ENCODE data around the gene MAP7D3.

MAP7D3 gene

DNA sequence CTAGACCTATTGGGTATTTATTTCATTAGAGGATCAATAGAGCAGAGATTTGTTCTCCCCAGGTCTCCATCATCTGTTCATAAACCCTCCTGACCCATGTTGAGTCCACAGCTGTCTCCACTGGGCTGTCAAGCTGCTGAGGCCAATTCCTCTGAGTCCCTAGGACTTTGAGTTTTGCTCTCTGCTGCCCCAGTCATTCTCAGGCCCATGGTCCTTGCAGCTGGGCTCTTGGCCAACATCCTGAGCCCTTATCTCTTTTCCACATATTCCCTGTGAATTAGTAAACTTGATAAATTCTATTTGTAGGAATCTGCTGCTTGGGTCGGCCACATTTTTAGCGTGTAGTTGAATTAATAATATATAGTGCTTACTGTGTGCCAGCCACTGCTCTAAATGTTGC, 62.0 kb downstream of the MAP7D3 start:
- no peaks in the 10 kb centered on the region for H3K27me3 ChIP-seq (replicated peaks; ENCODE audit: control insufficient read depth, insufficient read depth, low read length)
- H3K4me3 ChIP-seq (replicated peaks; ENCODE audit: low read depth, low read length), result no peak overlapping the region
- DNase-seq (ENCODE audit: extremely low read depth, insufficient read length), result no peak
- H3K36me3 ChIP-seq (ENCODE audit: control insufficient read depth, insufficient read depth, low read length), result no peaks in the 10 kb centered on the region
- TF ChIP-seq, protein P1, sequence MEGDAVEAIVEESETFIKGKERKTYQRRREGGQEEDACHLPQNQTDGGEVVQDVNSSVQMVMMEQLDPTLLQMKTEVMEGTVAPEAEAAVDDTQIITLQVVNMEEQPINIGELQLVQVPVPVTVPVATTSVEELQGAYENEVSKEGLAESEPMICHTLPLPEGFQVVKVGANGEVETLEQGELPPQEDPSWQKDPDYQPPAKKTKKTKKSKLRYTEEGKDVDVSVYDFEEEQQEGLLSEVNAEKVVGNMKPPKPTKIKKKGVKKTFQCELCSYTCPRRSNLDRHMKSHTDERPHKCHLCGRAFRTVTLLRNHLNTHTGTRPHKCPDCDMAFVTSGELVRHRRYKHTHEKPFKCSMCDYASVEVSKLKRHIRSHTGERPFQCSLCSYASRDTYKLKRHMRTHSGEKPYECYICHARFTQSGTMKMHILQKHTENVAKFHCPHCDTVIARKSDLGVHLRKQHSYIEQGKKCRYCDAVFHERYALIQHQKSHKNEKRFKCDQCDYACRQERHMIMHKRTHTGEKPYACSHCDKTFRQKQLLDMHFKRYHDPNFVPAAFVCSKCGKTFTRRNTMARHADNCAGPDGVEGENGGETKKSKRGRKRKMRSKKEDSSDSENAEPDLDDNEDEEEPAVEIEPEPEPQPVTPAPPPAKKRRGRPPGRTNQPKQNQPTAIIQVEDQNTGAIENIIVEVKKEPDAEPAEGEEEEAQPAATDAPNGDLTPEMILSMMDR (IDR thresholded peaks at IDR 0.05; ENCODE audit: insufficient read depth, low read length, poor library complexity, severe bottlenecking), result no peak

DNA sequence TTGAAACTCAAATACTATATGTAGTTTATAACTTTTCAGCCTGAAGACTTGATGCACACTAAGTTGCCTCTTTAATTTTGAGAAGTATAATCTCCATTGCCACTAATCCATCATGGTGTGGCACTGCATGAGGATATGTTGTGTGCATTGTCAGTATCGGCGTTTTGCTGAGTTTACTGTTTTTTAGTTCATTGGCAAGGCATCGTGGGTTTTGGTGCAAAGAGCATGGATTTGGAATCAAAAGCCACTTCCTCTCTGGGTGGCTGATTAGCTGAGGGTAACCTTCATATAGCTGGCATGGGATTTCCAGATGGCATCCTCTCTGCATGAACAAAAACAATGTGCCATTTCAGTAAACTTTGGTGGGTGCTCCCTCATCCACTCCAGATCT, 65.2 kb downstream of the MAP7D3 start:
- TF ChIP-seq, protein P1 (IDR thresholded peaks at IDR 0.05; ENCODE audit: insufficient read depth, low read length, poor library complexity, severe bottlenecking), result no peak
- Histone ChIP-seq H3K4me3 (replicated peaks; ENCODE audit: low read depth, low read length) (no peak overlapping the region), H3K27me3 (replicated peaks; ENCODE audit: control insufficient read depth, insufficient read depth, low read length) (no peaks in the 10 kb centered on the region), H3K36me3 (ENCODE audit: control insufficient read depth, insufficient read depth, low read length) (no peaks in the 10 kb centered on the region)
- no peak for DNase-seq (ENCODE audit: extremely low read depth, insufficient read length)

DNA sequence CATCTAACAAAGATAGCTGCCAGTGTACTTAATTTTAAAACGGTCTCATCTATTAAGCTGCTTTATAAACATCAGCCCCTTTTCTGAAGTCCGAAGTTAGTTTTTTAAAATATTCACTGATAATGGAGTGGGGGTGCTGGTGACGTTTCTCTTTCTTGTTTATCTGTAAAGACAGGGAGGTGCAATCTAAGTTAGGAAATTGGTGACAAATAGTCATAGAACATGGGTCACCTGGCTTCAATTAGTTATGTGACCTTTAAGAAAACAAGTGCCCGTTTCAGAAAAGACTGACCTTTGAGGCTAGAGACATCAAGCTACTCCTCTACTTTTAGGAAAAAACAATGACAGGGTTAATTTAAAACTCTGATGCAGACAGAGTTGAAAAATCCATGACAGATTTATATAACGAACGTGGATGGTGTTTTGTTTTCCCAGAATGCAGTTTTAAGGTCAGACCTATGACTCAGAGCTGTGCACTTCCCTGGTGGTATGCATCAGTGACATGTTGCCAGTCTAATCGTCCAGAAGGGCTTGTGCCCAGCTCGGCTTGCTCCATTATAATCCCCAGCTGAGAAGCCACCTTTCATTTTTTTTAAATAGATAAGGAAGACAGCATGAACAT, 65.7 kb downstream of the MAP7D3 start:
- DNase-seq (ENCODE audit: extremely low read depth, insufficient read length), result no peak
- H3K27me3 ChIP-seq (replicated peaks; ENCODE audit: control insufficient read depth, insufficient read depth, low read length), result no peaks in the 10 kb centered on the region

DNA sequence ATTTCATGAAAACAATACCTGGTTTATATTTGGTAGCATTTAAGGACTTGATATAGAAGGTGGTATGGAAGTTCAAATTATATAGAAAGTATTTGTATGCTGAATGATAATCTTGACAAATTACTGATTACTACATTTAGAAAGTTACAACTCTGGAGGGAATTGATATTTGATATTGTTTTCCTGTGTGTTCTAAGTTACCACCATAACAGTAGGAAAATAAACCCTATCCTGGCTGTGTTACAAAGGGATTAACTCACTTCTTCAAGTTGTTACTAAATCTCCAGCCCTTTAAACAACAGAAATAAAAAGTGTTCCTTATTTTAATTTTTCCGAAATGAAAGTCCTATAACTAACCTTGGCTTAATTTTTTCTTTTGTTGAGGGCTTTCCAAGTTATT, 67.3 kb downstream of the MAP7D3 start:
- no peak for DNase-seq (ENCODE audit: extremely low read depth, insufficient read length)
- H3K36me3 ChIP-seq (ENCODE audit: control insufficient read depth, insufficient read depth, low read length), result no peaks in the 10 kb centered on the region
- no peaks in the 10 kb centered on the region for H3K27me3 ChIP-seq (replicated peaks; ENCODE audit: control insufficient read depth, insufficient read depth, low read length)
- no peak overlapping the region for H3K4me3 ChIP-seq (replicated peaks; ENCODE audit: low read depth, low read length)
- TF ChIP-seq, protein P1 (IDR thresholded peaks at IDR 0.05; ENCODE audit: insufficient read depth, low read length, poor library complexity, severe bottlenecking), result no peak

More for the DNA sequence above, 65.7 kb downstream of the MAP7D3 start:
- no peaks in the 10 kb centered on the region for H3K36me3 ChIP-seq (ENCODE audit: control insufficient read depth, insufficient read depth, low read length)
- TF ChIP-seq, protein P1 (IDR thresholded peaks at IDR 0.05; ENCODE audit: insufficient read depth, low read length, poor library complexity, severe bottlenecking), result no peak
- no peak overlapping the region for H3K4me3 ChIP-seq (replicated peaks; ENCODE audit: low read depth, low read length)

DNA sequence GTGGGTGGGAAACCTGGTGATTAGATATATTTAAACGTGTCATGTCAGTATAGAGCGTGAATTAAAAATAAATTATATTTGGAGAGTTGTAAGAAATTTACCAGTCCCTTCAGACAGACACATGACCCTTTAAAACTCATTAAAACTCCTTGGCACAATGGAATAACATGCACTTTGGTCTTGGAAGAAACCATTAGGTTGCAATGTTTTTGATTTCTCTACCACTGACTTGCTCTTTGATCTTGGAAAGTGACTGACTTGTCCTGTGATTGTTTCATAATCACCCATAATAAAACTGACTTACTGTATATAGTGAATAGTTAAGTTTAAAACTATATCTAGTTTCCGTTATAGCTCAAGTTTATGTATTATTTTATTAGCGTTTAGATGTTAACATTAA, 68.0 kb downstream of the MAP7D3 start:
- Histone ChIP-seq H3K36me3 (ENCODE audit: control insufficient read depth, insufficient read depth, low read length) (no peaks in the 10 kb centered on the region), H3K27me3 (replicated peaks; ENCODE audit: control insufficient read depth, insufficient read depth, low read length) (no peaks in the 10 kb centered on the region), H3K4me3 (replicated peaks; ENCODE audit: low read depth, low read length) (no peak overlapping the region)
- TF ChIP-seq, protein P1 (IDR thresholded peaks at IDR 0.05; ENCODE audit: insufficient read depth, low read length, poor library complexity, severe bottlenecking), result no peak
- no peak for DNase-seq (ENCODE audit: extremely low read depth, insufficient read length)

DNA sequence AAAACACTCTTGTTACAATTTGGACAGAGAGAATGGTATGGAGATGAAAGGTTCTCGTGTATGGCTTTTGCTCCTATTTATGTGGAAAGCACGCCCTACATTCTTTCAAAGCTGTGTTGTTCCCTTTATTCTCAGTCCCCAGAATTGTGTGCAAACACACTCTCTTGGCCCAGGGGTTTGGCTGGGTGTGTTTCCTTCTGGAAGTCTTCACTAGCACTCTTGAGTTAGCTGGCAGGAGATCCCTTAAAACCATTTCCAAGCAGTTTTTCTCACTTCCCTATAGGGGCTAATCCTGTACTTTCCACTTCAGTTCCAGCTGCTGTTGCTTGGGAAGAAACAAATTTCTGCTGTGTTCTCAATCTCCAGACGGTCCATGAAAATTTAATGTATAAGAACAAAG, 68.8 kb downstream of the MAP7D3 start:
- H3K4me3 ChIP-seq (replicated peaks; ENCODE audit: low read depth, low read length), result no peak overlapping the region
- H3K27me3 ChIP-seq (replicated peaks; ENCODE audit: control insufficient read depth, insufficient read depth, low read length), result no peaks in the 10 kb centered on the region
- TF ChIP-seq, protein P1 (IDR thresholded peaks at IDR 0.05; ENCODE audit: insufficient read depth, low read length, poor library complexity, severe bottlenecking), result no peak
- no peak for DNase-seq (ENCODE audit: extremely low read depth, insufficient read length)
- no peaks in the 10 kb centered on the region for H3K36me3 ChIP-seq (ENCODE audit: control insufficient read depth, insufficient read depth, low read length)

Data from GM06990 (cell line).